Measurements from ENCODE around the gene TPH2. TPM values are rescaled to one million over a fixed set of nuclear protein-coding genes. Genes with fewer than 3 reads are reported as not detected.

The TPH2 gene
- polyA plus RNA-seq, 10 donors, result 0.12 to 0.37 TPM; not detected in 8

DNA sequence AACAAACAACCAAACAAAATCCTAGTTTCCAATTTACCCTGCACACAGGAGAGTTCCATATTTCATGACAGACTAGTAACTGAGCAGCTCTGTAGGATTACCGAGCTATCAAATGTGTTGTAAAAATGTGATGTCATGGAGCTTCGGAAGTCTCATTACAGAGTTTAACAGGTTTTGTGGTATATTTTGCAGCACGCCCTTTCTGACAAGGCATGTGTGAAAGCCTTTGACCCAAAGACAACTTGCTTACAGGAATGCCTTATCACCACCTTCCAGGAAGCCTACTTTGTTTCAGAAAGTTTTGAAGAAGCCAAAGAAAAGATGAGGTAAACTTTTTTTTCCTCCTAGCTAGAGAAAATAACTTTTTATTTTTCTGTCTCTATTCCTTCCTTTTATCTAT is 92.4 kb downstream of the TPH2 start:
- no peak for DNase-seq

DNA sequence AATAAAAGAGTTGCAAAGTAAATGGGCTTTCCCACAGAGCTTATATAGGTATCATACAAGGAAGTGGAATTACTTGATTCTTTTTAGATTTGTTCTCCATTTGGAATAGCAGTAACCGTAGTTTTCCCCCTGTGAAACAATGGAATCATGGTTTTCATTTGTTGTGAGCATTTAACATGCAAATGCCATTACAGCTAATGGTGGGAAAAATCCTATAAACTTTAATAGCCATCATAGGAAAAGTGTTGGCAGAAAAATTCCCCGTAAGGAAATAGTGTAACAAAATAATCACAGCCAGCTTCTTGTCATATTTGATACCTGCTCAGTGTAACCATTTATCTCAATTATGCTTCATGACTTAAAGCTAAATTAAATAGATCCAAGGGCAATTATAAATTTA is 95.3 kb downstream of the TPH2 start:
- DNase-seq, result no peak

DNA sequence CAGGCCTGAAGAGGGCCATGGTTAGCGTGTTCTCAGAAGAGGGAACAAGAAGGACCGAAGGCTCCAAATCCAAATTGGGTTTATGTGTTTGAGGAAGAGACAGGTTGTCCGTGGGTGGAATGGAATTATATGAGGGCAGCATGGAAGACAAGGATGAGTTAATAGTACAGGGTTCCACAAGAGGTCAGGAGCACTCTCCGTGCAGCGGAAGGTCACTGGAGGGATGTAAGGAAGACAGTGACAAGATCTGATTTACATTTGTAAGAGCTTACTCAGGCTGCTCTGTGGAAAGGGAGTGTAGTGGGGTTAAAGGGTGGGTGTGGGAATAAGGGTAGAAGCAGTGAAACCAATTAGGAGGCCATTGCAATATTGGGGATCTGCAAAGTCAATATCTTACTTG is 97.0 kb downstream of the TPH2 start:
- DNase-seq, result no peak

DNA sequence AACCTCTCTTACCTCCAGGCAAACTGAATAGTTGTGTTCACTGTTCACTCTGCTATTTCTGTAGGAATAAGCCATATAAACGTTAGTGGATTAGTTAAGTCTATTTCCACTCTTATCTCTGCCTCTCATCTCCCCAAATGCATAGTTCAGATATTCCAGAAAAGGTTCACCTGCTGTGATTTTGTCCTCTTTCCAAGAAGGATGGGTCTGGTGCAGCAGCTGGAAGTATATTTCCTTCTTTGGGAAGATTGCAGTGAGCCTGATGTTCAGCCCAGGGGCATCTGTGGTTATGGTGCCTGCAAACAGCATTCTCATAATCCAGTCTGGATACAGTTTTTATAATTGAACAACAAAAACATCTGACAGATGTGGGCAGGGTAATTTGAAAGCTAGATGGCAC is 97.7 kb downstream of the TPH2 start:
- DNase-seq, result no peak

DNA sequence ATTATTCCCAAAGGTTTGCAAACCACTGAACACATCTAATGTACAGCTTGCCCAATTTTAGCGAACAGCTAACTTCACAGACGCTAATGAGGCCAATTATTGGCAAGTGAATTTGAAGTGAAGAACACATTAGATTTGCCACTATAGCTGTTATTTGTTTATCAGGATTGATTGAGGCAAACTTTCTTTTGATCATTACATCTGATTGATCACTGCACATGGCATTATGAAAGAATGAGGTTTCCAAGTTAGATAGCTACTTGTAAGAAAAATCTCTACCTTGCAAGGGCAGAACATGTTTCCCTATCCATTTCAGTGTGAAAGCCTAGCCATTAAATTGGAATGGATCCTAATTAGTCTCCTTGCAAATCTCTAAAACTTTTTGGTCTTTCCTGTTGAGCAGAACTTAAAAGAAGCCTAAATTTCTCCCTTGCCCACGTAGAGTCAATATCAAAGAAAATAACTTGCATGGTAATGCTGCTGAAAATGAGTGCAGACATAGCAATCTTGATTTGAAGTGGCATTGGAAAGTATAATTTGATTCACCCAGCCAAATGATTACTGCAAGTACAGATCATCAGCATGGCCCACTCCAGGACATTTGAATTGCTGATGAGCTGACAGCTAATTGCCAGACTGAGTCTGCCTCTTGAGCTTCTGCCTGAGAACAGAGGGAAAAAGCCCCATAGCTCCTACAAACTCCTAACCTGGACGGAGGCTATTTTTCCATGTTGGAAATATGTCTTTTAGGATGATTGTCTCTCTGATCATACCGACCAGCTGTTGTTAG is 98.6 kb downstream of the TPH2 start:
- no peak for DNase-seq

DNA sequence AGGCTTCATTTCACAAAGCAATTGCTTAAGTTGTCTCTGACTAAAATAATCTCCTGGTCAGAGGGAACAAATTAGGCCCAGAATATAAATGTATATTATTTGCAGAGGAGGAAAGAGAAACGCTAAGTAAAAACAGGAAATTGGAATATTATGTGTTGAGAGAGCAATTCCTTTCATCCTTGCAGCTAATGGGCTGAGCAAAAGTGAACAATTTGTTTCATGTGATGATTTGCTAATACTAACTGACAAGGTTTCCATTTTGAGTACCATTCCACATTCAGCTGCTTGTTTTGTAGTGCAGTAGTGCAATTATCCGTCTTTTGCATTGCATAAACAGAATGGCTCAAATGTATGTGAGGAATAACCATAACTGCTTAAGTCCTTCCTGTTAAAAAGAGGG is 103.2 kb downstream of the TPH2 start:
- DNase-seq, result no peak

DNA sequence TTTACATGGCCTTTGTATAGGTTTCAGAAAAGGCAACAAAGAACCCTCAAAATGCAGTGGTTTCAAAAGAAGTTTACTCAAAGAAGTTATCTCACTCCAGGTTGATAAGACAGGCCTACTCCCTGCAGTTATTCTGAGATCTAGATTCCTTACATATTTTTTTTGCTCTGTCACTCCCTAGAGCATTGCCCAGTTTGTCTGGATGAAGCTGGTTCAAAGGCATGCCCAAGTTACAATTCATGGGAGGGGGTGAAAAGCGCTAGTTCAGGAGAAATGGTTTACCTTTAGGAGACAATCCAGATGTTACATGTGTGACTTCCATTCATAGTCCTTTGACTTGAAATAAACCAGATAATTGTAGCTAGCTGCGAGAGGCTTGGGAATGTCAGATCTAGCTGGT is 115.0 kb downstream of the TPH2 start:
- no peak for DNase-seq

DNA sequence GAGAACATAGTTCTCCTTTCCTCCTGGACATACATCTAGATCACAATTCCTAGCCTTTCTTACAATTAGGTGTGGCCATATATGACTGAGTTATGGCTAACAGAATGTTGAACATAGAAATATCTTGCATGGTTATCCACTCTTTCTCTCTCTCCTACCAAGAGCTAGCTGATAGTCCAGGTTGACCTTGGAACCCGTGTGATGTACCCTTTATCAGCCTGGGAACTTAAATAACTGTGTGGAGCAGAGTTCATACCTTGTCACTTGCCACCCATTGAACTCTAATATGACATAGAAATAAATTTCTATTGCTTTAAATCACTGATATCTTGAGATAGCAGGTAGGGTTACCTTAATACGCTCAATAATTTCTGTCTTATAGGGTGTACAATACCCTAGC is 115.9 kb downstream of the TPH2 start:
- DNase-seq, result no peak

DNA sequence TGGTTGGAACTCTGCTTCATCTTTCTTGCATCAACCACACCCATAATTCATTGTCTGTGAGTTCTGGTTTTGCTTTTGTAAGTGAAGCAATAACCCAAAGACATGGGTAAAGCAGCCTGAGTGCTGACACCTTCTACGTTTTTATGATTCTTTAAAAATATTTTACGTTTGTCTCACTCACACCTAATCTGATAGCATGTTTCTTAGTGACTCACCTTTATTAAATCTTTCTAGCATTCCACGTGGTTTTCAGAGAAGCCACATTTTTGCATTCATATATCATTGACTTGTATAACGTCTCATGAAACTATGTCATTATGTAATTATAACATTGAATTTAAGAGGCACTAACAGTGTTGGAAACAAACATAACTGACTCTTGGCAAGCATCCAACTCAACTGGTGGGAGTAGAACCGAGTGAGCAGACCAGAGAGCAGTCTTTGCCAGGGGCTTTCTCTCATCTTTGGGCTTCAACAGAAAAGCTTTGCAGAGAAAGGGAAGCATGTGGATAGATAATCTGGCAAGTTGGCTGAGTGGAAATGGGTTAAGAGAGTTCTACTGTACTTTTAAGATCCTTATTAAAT is 118.8 kb downstream of the TPH2 start:
- no peak for DNase-seq

DNA sequence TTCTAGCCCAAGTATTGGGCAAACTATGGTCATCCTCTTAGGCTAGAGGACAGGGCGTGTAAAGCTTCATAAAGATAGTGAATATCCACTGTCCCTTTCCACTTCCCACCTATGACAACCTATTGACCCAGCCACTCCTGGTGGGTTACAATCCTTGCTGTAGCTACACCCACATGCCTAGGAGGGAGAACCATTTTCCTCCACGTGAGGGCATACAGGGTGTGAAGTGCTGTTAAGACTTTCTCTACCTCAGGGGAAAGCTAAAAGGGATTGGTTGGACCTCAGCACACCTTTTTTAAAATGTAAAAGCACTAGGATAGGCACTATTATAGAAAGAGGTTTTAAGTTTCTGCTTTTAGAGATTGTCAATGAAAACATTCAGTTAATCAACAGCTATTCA is 124.4 kb downstream of the TPH2 start:
- no peak for DNase-seq

DNA sequence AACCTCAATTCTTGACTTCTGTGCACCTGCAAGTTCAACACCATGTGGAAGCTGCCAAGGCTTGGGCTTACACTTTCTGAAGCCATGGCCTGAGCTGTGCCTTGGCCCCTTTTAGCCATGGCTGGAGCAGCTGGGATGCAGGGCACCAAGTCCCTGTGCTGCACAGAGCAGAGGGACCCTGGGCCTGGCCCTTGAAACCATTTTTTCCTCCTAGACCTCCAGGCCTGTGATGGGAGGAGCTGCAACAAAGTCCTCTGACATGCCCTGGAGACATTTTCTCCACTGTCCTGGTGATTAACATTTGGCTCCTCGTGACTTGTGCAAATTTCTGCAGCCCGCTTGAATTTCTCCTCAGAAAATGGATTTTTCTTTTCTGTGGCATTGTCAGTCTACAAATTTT is 132.4 kb downstream of the TPH2 start:
- DNase-seq, result no peak

DNA sequence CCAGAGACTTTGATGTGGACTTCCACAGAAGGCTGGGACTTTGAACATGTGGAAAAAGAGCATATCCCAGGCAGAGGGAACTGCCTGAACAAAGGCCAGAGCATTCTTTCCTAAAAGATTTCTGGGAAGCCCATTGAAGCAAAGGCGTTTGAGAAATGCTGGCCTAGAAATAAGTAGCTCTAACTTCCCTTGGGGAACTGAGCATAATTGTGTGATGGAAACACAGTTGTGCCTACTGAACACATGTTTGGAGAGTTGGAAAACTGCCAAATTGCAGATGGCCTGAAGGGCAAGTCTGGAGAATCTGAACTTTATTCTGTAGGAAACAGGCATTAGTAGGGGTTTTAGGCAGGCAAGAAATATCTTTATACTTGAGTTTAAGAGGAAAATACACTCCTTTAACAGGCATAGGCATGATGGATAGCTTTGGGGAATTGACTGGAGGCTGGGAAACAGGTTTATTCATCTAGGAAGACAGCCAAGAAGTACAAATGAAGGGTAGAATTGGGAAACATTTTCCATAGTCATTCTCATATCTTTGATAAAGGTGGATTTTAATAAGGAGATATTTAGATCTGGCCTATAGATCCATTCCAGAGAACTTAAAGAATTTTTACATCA is 134.1 kb downstream of the TPH2 start:
- DNase-seq, result peak; percentile 33 to 84 (median 77)

DNA sequence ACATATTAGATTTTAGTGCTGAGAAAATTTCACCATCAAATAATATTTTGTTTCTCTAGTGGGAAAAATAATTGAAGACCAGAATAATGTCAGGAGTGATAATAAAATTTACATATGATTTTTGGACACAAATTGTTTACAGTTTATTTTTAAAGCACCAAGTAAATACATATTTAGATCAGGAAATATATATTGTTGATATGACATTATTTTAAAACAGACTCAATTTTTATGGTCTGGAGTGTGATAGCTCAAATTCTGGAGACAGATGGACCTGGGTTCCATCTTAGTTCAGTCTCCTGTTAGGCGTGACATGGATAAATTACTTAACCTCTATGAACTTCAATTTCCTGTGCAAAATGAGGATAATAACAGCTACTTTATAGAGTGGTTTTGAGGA is 135.4 kb downstream of the TPH2 start:
- no peak for DNase-seq

DNA sequence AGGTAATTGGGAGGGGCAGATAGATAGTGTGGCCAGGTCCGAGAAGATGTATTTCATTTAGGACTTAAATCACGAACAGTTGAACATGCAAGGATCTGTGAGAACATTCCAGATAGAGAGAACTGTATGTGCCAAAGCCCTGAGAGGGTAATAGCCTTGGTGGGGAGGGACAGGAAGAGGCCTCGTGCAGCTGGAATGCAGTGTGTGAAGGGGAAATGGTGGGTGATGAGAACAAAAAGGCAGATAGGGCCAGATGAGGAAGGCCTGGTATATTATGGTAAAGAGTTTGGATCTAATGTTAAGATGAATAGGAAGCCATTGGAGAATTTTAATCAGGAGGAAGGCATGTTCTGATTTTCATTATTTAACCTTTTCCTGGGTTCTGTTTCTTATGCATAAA is 136.3 kb downstream of the TPH2 start:
- no peak for DNase-seq

DNA sequence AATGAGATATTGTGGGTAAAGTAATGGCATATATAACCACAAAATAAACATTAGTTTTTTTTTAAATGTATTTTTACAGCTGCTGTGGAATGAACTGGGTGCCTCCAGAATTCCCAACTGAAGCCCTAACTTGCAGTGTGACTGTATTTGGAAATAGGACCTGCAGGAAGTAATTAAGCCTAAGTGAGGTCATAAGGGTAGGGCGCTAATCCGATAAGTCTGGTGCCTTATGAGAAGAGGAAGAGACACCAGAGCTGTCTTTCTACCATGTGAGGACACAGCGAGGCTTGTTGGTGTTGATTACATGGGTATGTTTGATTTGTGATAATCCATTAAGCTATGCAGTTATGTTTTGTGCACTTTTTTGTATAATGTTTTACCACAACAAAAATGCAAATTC is 136.8 kb downstream of the TPH2 start:
- no peak for DNase-seq

DNA sequence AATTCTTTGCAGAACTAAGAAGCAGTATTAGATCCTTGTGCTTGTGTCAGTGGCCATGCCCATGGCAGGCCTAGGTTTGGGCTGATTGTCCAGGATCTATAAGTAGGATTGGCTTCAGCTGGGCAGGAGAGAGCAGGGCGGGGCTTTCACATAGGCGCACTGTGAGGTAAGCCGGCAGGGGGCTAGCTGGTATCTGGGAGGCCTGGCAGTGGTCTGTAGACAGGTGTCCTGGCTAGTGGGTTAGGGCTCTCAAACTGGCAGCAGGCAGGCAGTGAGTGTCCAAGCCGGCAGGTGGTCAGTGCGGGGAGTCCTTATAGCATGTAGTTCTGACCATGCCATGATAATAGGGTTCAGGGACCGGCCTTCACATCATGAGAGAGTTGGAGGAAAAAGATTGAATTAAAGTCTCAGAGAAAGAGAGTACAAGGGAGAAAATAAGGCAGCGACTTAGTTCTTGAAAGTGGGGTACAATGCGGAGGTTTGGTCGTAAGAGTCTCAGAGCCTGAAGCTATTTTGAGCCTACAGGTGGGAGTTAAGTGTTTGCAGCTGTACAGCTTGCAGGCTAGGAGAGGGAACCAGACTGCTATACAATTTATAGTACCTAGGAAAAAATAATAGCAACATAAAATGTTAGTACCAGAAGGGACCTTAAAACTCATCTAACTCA is 137.4 kb downstream of the TPH2 start:
- DNase-seq, result no peak

DNA sequence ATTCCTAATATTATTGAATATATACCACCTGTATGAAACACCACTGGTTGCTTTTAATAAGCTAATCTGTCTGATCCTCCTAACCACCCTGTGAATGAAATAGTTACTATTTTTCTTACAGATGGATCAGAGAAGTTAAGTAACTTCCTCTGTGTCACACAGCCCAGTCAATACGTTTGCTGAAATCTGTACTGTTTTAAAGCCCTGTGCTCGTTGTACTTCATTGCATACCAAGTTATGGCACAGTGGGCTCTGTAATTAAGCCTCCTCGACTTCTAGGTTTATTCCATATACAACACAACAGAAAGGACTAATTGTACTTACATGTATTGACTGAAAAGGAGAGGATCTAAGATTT is 137.9 kb downstream of the TPH2 start:
- no peak for DNase-seq

DNA sequence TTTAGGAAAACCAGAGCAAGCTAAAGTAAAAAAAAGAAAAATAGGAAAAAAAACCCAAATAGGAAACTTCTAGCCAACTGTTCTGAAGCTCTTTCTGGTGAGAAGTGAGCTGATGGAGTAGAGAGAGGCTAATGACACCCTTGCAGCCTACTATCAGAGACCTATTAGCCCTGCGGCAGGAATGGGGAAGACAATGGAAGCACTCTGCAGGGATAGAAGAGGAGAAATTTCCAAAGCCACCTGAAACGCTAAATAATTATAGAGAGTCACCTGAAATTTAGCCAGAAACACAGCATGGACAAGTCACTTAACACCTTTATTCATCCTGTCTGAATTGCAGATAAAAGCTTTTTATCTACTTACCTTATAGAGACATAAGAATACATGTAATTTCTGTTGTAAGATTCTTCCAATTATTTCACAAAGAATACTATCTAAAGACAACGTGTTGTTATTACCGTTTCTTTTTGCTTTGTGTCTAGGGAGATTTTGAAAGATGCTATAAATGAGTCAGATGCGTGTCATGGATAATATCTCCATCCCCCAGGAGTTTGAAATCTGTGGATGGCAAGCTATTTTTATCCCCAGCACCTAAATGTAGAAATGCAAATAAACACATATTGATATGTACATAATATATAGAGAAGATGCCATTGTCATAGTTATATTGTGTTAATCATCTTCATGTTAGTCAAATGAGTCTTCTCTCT is 138.6 kb downstream of the TPH2 start:
- no peak for DNase-seq

DNA sequence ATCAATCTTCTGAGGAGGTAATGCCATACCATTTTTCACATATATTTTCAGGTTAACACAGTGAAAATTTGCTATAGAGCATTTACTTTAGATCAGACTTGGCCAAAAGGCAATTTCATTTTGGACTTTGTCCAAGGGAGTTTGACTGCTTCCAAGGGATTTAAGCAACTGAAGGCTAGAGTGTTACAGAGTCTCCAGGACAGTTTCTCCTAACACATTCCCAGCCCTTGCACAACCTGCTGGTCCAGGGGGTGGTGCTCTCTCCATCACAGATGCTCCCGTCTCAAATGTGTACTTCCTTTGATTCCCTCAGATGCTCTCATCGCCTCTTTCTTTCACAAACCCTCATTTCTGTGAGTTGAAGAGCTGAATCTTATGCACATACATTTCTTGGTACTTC is 143.1 kb downstream of the TPH2 start:
- DNase-seq, result peak in 2 of 3 donors; percentile 35 to 65

Measured in muscle of back (tissue), 11 donors.